Esophagus muscularis mucosa (tissue), 3 donors: ENCODE data around the gene PAGE2B.
"Not testable (repeated sequence)": the region's sequence is repeated elsewhere in the genome, so short reads cannot be mapped to it uniquely, and the experiment has no call there.

ENCODE experiments used
- POLR2AphosphoS5 ChIP-seq, 2 donors: sonication (generic); formaldehyde crosslinking; IDR thresholded peaks; one replicate each; pipeline ENCODE4 v1.6.1; 2017; ENCODE audit warnings: antibody characterized with exemption in 2 of 2
- TF ChIP-seq, protein P1 (sequence below), 3 experiments: fragments of 200-600 bp in 2 of 3; fragments of 450-650 bp in 1 of 3; sonication (generic) in 2 of 3; IDR thresholded peaks; one replicate each; pipeline ENCODE4 v1.5.1; 2017 to 2019; ENCODE audit warnings: antibody characterized with exemption in 3 of 3, mild to moderate bottlenecking in 2 of 3, moderate library complexity in 1 of 3

DNA sequence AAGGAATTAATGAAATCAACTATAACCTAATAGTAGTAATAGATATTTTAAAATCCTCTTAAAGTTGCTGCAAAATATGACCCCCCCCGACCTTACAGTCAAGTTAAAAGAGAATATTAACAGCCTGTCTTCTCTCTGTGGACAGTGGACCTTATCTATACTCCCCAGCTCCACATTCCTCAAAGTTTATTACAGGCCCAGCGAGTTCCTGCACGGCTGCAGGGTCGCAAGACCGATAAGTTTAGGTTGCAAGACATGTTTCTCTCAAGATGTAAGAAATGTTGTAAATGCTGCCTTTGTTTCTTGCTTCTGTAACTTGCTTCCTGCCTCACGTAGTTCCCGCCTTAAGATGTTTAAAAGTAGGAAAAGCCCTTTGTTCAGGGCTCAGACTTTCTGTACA, 41.8 kb downstream of the PAGE2B start:
- not testable (repeated sequence) for TF ChIP-seq POLR2AphosphoS5 (IDR thresholded peaks at IDR 0.05)
- TF ChIP-seq, protein P1, sequence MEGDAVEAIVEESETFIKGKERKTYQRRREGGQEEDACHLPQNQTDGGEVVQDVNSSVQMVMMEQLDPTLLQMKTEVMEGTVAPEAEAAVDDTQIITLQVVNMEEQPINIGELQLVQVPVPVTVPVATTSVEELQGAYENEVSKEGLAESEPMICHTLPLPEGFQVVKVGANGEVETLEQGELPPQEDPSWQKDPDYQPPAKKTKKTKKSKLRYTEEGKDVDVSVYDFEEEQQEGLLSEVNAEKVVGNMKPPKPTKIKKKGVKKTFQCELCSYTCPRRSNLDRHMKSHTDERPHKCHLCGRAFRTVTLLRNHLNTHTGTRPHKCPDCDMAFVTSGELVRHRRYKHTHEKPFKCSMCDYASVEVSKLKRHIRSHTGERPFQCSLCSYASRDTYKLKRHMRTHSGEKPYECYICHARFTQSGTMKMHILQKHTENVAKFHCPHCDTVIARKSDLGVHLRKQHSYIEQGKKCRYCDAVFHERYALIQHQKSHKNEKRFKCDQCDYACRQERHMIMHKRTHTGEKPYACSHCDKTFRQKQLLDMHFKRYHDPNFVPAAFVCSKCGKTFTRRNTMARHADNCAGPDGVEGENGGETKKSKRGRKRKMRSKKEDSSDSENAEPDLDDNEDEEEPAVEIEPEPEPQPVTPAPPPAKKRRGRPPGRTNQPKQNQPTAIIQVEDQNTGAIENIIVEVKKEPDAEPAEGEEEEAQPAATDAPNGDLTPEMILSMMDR (IDR thresholded peaks at IDR 0.05) = not testable (repeated sequence)
